Measurements from ENCODE around the gene CTSD.

DNA sequence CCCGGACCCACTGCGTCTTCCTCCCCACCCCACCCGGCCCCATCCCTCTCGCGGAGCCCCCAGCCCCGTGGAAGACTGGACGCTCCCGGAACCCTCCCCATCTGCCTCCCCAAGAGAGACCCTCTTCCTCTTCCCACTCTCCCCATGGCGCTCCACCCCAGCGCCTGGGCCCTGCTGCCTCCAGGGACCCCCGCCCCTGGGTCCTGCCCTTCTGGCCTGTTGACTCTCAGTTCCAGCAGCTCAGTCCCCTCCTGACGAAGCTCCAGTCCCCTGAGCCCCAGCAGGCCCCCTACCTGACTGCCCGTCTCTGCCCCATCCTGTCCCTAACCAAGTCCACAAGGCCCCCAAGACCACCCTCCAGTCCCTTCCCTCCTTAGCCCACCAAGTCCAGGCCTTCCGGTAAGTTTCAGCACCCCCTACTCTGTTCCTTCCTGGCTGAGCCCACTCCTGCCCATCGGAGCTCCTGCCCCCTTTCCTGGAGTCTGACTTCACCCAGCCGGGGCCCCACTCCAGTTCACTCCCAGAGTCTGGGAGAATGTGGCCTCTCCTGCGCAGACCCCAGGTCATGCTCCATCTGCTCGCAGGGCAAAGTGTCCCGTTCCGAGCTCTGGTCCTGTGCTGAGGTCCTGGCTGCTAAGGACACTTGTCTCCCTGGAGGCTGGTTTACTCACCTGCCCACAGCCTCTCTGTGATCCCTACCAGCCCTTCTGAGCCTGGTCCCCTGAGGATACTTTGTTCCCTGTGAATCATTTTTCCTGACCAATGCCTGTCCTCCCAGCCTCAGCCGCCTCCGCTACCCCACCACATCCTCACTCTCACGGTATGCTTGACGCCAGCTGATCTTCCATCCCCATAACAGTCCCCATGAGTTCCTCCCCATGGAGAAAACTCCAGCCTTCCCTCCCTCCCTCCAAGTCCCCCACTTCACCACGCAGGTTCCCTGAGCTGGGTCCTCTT, 14.1 kb downstream of the CTSD start:
- TF ChIP-seq, protein P1, sequence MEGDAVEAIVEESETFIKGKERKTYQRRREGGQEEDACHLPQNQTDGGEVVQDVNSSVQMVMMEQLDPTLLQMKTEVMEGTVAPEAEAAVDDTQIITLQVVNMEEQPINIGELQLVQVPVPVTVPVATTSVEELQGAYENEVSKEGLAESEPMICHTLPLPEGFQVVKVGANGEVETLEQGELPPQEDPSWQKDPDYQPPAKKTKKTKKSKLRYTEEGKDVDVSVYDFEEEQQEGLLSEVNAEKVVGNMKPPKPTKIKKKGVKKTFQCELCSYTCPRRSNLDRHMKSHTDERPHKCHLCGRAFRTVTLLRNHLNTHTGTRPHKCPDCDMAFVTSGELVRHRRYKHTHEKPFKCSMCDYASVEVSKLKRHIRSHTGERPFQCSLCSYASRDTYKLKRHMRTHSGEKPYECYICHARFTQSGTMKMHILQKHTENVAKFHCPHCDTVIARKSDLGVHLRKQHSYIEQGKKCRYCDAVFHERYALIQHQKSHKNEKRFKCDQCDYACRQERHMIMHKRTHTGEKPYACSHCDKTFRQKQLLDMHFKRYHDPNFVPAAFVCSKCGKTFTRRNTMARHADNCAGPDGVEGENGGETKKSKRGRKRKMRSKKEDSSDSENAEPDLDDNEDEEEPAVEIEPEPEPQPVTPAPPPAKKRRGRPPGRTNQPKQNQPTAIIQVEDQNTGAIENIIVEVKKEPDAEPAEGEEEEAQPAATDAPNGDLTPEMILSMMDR (conservative IDR thresholded peaks at IDR 0.05; ENCODE audit: low read depth in 2 of 2), result no peak
- TF ChIP-seq POLR2AphosphoS5 (IDR thresholded peaks at IDR 0.05; ENCODE audit: low read depth) (no peak), EZH2 (IDR thresholded peaks at IDR 0.05; ENCODE audit: low read depth, unreplicated experiment) (no peak), STAT1 (IDR thresholded peaks at IDR 0.05; ENCODE audit: unreplicated experiment) (no peak), EZH2phosphoT487 (IDR thresholded peaks at IDR 0.05; ENCODE audit: unreplicated experiment) (no peak)
- TF ChIP-seq, protein P2, sequence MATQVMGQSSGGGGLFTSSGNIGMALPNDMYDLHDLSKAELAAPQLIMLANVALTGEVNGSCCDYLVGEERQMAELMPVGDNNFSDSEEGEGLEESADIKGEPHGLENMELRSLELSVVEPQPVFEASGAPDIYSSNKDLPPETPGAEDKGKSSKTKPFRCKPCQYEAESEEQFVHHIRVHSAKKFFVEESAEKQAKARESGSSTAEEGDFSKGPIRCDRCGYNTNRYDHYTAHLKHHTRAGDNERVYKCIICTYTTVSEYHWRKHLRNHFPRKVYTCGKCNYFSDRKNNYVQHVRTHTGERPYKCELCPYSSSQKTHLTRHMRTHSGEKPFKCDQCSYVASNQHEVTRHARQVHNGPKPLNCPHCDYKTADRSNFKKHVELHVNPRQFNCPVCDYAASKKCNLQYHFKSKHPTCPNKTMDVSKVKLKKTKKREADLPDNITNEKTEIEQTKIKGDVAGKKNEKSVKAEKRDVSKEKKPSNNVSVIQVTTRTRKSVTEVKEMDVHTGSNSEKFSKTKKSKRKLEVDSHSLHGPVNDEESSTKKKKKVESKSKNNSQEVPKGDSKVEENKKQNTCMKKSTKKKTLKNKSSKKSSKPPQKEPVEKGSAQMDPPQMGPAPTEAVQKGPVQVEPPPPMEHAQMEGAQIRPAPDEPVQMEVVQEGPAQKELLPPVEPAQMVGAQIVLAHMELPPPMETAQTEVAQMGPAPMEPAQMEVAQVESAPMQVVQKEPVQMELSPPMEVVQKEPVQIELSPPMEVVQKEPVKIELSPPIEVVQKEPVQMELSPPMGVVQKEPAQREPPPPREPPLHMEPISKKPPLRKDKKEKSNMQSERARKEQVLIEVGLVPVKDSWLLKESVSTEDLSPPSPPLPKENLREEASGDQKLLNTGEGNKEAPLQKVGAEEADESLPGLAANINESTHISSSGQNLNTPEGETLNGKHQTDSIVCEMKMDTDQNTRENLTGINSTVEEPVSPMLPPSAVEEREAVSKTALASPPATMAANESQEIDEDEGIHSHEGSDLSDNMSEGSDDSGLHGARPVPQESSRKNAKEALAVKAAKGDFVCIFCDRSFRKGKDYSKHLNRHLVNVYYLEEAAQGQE (IDR thresholded peaks at IDR 0.05; ENCODE audit: unreplicated experiment), result no peak

Data from GM23338 (cell line).